NB4 (cell line): Measurements from ENCODE around the gene GRIN2A.

ENCODE experiments used
- MYC ChIP-seq: IDR thresholded peaks from 2 replicates; pipeline ENCODE4 v1.6.1; 2011; ENCODE audit warnings: low read depth, low read length
- POLR2A ChIP-seq: IDR thresholded peaks from 2 replicates; pipeline ENCODE4 v1.6.1; 2011; ENCODE audit warnings: mild to moderate bottlenecking; ENCODE audit not compliant: insufficient read length; ENCODE audit errors: extremely low read depth

DNA sequence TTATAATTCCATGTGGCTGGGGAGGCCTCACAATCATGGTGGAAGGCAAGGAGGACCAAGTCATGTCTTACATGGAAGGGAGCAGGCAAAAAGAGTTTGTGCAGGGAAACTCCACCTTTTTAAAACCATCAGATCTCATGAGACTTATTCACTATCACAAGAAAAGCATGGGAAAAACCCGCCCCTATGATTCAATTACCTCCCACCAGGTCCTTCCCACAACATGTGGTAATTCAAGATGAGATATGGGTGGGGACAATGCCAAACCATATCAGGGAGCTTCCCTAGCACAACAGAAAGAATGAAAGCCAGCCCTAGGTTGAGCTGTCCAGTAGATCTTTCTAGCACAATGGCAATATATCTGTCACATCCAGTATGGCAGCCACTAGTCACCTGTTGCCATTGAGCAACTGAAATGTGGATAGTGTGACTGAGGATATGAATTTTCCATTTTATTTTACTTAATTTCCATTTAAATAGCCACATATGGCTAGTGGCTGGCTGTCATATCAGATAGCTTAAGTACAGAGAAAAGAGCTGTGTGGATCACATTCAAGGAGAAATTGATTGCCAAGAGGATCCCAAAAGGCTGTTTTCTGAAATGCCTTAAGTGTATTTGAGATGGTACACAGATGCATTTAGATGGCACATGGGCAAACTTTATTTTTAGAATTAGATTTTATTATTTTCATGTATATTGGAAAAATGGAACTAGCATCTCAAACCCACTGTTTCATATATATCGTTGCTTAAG lies 273.0 kb downstream of the GRIN2A start:
- TF ChIP-seq POLR2A = no peak
- no peak for TF ChIP-seq MYC
